ENCODE results near the gene SHC2. TPM values are rescaled to one million over a fixed set of nuclear protein-coding genes. Genes with fewer than 3 reads are reported as not detected.

Gene SHC2
- total and polyA plus RNA-seq, 2 of the 8 experiments (the other 6 are each of a cell fraction or from before 2014, with no cell fraction given) = 4.4 to 7.3 TPM

DNA sequence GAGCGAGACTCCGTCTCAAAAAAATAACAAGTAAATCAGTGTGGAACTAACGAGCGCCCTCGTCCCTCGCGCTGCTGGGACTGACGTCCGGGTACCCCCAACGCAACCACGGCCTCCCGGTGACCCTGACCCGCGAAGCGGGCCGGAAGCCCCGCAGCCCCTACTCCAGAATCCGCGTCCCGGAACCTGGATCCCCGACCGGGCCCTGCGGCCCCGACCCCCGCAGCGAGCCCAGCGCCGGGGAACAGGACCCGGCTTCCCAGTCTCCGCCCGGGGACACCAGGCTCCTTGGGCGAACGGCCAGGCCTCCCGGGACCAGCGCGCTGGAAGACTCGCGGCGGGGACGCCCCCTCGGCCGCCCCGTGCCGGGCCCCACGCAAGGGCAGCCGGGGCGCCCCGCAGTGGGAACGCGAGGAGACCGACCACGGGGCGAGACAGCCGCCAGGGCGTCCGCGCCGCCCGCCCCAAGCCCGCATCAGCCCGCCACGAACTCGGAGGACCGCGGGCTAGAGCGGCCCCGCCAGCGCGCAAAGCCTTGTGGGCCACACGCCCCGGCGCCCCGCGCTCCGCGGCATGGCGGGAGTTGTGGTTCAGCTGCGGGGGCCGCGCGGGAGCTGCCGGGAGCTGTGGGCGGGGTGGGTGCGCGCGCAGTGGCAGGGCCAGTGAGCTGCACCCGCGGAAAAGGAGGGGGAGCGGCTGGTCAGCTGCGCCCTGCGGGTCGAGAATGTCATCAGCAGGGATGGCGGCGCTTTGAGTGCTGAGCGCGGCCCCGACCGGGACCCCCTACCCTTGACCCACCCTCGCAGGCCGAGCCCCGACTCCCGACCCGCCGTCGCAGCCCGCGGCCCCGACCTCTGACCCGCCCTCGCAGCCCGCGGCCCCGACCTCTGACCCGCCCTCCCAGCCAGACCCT, 27.9 kb upstream of the SHC2 start (continued):
- TF ChIP-seq HDAC6 (IDR thresholded peaks at IDR 0.05; ENCODE audit: low read depth, low read length) = no peak
- TF ChIP-seq PHF8 (conservative IDR thresholded peaks at IDR 0.05; ENCODE audit: low read depth, low read length) = peak; percentile 77
- TF ChIP-seq TAF1 (IDR thresholded peaks at IDR 0.05; ENCODE audit: low read depth, low read length) = peak; percentile 73
- no peak for TF ChIP-seq YY1 (IDR thresholded peaks at IDR 0.05; ENCODE audit: low read depth, low read length)
- no peak for TF ChIP-seq MAFK (IDR thresholded peaks at IDR 0.05; ENCODE audit: low read depth, low read length)
- no peak for TF ChIP-seq ATF2 (IDR thresholded peaks at IDR 0.05; ENCODE audit: low read length)
- no peak for TF ChIP-seq CHD1 (IDR thresholded peaks at IDR 0.05; ENCODE audit: low read depth, low read length)
- TF ChIP-seq EGR1 (IDR thresholded peaks at IDR 0.05; ENCODE audit: borderline replicate concordance, low read depth, low read length) = peak; percentile 37; the same call in 1 of the 2 replicates
- TF ChIP-seq SIN3A (conservative IDR thresholded peaks at IDR 0.05 in 1 of 2, IDR thresholded peaks at IDR 0.05 in 1 of 2; ENCODE audit: low read depth in 1 of 2, low read length in 2 of 2) = peak; percentile 53 to 64; a peak in 2 of 4 replicates
- TF ChIP-seq POLR2AphosphoS5 (IDR thresholded peaks at IDR 0.05; ENCODE audit: low read depth, low read length) = no peak
- peak in 1 of 2 experiments; percentile 66; a peak in 1 of 4 replicates for TF ChIP-seq HDAC2 (IDR thresholded peaks at IDR 0.05; ENCODE audit: borderline replicate concordance in 1 of 2, low read depth in 2 of 2, low read length in 2 of 2)
- TF ChIP-seq TBP (IDR thresholded peaks at IDR 0.05; ENCODE audit: low read depth, low read length) = no peak; the same call in 1 of the 2 replicates
- TF ChIP-seq SIX5 (IDR thresholded peaks at IDR 0.05; ENCODE audit: low read depth, low read length) = peak; percentile 69; the same call in 1 of the 2 replicates
- TF ChIP-seq RNF2 (IDR thresholded peaks at IDR 0.05; ENCODE audit: borderline replicate concordance, low read depth, low read length, missing control alignments, poor library complexity, severe bottlenecking) = no peak
- TF ChIP-seq RBBP5 (IDR thresholded peaks at IDR 0.05; ENCODE audit: borderline replicate concordance, low read depth, low read length) = no peak
- TF ChIP-seq, protein P1, sequence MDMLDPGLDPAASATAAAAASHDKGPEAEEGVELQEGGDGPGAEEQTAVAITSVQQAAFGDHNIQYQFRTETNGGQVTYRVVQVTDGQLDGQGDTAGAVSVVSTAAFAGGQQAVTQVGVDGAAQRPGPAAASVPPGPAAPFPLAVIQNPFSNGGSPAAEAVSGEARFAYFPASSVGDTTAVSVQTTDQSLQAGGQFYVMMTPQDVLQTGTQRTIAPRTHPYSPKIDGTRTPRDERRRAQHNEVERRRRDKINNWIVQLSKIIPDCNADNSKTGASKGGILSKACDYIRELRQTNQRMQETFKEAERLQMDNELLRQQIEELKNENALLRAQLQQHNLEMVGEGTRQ (IDR thresholded peaks at IDR 0.05; ENCODE audit: low read length) = no peak
- no peak for TF ChIP-seq BCL11A (IDR thresholded peaks at IDR 0.05; ENCODE audit: low read depth in 2 of 2, low read length in 2 of 2)
- TF ChIP-seq ASH2L (IDR thresholded peaks at IDR 0.05; ENCODE audit: low read length) = no peak
- TF ChIP-seq NRF1 (IDR thresholded peaks at IDR 0.05; ENCODE audit: low read depth, low read length) = peak; percentile 33; the same call in 1 of the 2 replicates

Data from H1 (cell line).